Raji (cell line): ENCODE results near the gene ATG5.
A peak's percentile ranks its signal among the peaks of the same experiment; 100 is the strongest.

Experiments used
- POLR2A ChIP-seq: IDR thresholded peaks from 2 replicates; pipeline ENCODE4 v1.6.1; 2011; ENCODE audit warnings: low read depth, low read length, control low read depth; ENCODE audit not compliant: insufficient read depth

The ATG5 gene

GRCh38 chr6:106325336-106326178 is at the start of gene ATG5:
Gene ATG5 (minus strand): TSS chr6:106325760. CDS start chr6:106316208, 9,552 bp downstream.
- TF ChIP-seq POLR2A: peak; percentile 87

GRCh38 chr6:106373502-106374239 is 48.1 kb upstream of the ATG5 start:
- no peak for TF ChIP-seq POLR2A

DNA sequence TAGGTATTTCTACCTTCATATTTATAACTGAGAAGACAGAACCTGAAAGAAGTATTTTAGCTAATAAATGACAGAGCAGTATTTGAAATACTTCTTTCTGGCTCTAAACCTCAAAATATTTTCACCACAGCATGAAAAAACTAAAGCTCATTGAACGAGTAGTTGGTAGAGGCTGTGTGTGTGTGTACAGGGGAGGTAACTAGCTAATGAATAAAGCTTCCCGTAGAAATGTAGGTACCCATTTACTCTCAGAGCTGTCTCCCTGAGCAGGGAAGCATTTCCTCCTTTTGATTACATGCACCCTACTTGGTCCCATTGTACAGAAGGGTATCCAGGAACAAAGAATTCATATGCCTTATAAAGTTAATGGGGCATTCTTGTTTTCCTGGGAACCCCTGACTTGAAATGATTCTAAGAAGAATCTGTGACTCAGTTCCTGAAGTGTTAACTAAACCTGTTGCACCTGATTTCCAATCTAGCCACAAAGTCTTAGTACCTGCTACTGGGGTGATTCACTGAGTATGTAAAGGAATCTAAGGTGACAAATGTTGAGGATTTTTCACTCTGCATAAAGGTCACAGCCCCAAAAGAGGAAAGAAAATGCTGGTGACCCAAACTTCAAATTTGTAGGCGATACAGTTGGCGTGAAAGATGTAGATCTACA is 47.4 kb upstream of the ATG5 start:
- no peak for TF ChIP-seq POLR2A

DNA sequence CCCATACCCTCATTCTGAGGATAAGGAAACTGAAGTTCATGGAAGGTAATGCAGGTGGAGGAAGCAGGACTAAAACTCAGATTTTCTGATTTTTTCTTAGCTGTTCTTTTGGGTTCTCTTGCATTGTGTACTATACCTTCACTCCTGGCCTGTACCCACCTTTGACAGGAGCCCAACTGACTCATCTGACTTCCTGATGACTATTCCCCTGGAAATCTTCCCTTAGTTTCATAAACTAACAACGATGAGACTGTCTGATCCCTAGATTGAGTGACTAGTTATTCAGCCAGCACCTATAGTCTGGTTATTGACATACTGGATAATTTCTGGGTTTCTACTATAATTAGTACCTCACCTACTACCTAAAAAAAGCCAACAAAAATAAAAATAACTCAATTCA is 45.1 kb upstream of the ATG5 start:
- TF ChIP-seq POLR2A: no peak

- TF ChIP-seq POLR2A: no peak
Measured at GRCh38 chr6:106369739-106370138, 44.2 kb upstream of the ATG5 start.

- TF ChIP-seq POLR2A: no peak
Measured at GRCh38 chr6:106363401-106364138, 38.0 kb upstream of the ATG5 start.

- TF ChIP-seq POLR2A: no peak
Measured at GRCh38 chr6:106360989-106361430, 35.5 kb upstream of the ATG5 start.

DNA sequence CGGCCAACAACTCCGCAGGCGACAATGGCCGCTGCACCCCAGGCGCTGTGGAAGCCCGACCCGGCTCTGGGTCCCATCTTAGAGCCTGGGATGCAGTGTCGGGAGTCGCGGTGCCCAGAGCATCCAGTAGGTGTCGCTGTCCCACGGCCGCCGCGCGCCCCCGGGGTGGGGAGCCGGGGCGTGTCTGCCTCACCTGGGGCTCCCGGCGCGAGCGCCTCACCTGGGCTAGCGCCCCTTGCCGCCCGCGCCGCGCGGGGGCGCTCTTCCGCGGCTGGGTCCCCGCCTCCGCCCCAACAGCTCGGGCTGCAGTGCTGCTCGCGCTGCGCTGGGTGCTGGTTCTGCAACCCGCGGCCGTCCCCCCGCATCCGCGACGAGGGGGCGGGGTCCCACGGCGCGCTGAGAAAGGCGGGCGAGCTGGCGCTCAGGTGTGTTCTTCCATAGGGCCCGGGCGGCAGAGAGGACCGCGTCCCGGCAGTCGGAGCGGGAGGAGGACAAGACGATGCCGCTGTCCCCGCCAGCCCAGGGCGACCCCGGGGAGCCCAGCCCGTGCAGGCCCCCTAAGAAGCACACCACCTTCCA is 34.9 kb upstream of the ATG5 start, which contains the start of gene CRYBG1:
Gene CRYBG1, plus strand, starts transcription at position 308 of the 579 bp plus-strand sequence. Its CDS starts 192 bp downstream, at position 500.
- TF ChIP-seq POLR2A: no peak

GRCh38 chr6:106359959-106360409 is 34.4 kb upstream of the ATG5 start:
- no peak for TF ChIP-seq POLR2A

GRCh38 chr6:106356378-106356777 is 30.8 kb upstream of the ATG5 start:
- no peak for TF ChIP-seq POLR2A

- TF ChIP-seq POLR2A: no peak
Measured at GRCh38 chr6:106347219-106347618, 21.7 kb upstream of the ATG5 start.

- TF ChIP-seq POLR2A: no peak
Measured at GRCh38 chr6:106339334-106340029, 13.9 kb upstream of the ATG5 start.

DNA sequence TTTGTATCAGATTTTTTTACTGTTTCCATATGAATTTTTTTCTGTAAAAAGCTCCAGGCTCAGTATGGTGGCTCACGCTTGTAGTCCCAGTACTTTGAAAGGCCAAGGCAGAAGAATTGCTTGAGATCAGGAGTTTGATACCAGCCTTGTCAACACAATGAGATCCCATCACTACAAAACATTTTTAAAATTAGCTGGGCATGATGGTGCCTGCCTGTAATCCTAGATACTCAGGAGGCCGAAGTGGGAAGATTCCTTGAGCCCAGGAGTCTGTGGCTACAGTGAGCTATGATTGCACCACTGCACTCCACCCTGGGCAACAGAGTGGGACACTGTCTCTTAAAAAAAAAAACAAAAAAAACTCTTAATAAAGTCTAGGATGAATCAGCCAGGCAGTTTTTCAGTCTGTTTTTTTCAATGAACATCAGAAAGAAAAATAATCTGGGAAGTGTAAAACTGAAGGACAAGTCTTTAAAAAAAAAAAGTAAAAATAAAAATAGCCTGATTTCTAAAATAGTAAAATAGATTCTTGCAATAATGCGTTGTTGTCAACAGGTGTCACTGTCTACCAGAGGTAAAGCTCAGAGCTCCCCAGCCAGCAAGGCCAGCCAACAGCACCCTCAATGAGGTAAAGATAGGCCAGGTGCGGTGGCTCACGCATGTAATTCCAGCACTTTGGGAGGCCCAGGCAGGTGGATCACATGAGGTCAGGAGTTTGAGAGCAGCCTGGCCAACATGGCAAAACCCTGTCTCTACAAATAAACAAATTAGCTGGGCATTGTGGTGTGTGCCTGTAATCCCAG is 9.3 kb upstream of the ATG5 start:
- TF ChIP-seq POLR2A: no peak
